K562 (cell line): ENCODE data around the gene ZNF407. TPM values are rescaled to one million over a fixed set of nuclear protein-coding genes. Genes with fewer than 3 reads are reported as not detected.

Experiments
- ATAC-seq: fragments of 200-7000 bp; cut with Tn5 transposase; 3 replicates; pipeline ENCODE4 v1.9.1; 2020; ENCODE audit warnings: moderate library complexity
- BruUV-seq: library from RNA; stranded (reverse); fragments of 400-500 nt; replicated peaks from 2 replicates; lab custom pipeline; 2021; lab: Mats Ljungman, UMichigan
- CTCF ChIA-PET: fragments of 300-600 bp; formaldehyde crosslinking; extraction: SDS; loops from one replicate; lab custom pipeline; 2021; ENCODE audit warnings: low intra/inter-chr PET ratio; lab: Yijun Ruan, JAX
- POLR2A ChIA-PET: fragments of 300-600, 350-650 bp; sonication (Branson Sonifier 250); formaldehyde crosslinking; extraction: SDS; loops from one replicate; lab custom pipeline; 2021; ENCODE audit warnings: antibody characterized with exemption, inconsistent platforms; lab: Yijun Ruan, JAX
- DNase-seq, 4 experiments: peaks; one replicate each; pipeline versions ENCODE4 v3.0.0 to v3.0.0-alpha.2; 2011 to 2018; ENCODE audit warnings: low spot score in 3 of 4, mixed read lengths in 3 of 4; ENCODE audit errors: extremely low read depth in 1 of 4
- FAIRE-seq: peaks from 2 replicates; lab custom pipeline; 2011; peaks lifted over from hg19 to GRCh38; lab: Jason Lieb, UNC
- H2AFZ ChIP-seq: 2 replicates; pipeline ENCODE4 v1.6.0; 2011; ENCODE audit warnings: low read depth, low read length, control low read depth, inconsistent platforms
- H3K27ac ChIP-seq: fragments of 200-600 bp; 3 replicates; pipeline ENCODE4 v1.8.0; 2011; ENCODE audit warnings: low read depth, mild to moderate bottlenecking, control low read depth, inconsistent platforms, low read length, moderate library complexity, mixed read lengths; ENCODE audit errors: extremely low read depth
- H3K27me3 ChIP-seq, 2 experiments: fragments of 300-600 bp in 1 of 2; 2 replicates in 1 of 2; 3 replicates in 1 of 2; pipeline versions ENCODE4 v1.6.0 to v1.8.0; 2011; ENCODE audit warnings: inconsistent platforms in 2 of 2, low read length in 2 of 2, mild to moderate bottlenecking in 1 of 2, mixed read lengths in 1 of 2, moderate library complexity in 1 of 2; ENCODE audit not compliant: control insufficient read depth in 2 of 2, insufficient read depth in 2 of 2
- H3K36me3 ChIP-seq: fragments of 300-600 bp; 3 replicates; pipeline ENCODE4 v1.8.0; 2011; ENCODE audit warnings: mild to moderate bottlenecking, low read length, inconsistent platforms; ENCODE audit not compliant: control insufficient read depth, insufficient read depth
- H3K4me1 ChIP-seq, 2 experiments: fragments of 200-600 bp in 1 of 2; replicated peaks in 1 of 2; 2 replicates in 1 of 2; 3 replicates in 1 of 2; pipeline versions ENCODE4 v1.5.1 to v1.8.0; 2011; ENCODE audit warnings: inconsistent platforms in 2 of 2, low read length in 2 of 2, mild to moderate bottlenecking in 1 of 2, mixed read lengths in 1 of 2, moderate library complexity in 1 of 2; ENCODE audit not compliant: control insufficient read depth in 2 of 2, insufficient read depth in 2 of 2
- H3K4me2 ChIP-seq: 2 replicates; pipeline ENCODE4 v1.6.1; 2011; ENCODE audit warnings: low read length, control low read depth, inconsistent platforms, mixed read lengths; ENCODE audit not compliant: insufficient read depth
- H3K4me3 ChIP-seq: fragments of 200-600 bp; sonication (generic), shearing (Covaris generic); 2 replicates; pipeline ENCODE4 v1.5.1; 2016; ENCODE audit warnings: control low read depth, inconsistent platforms
- H3K79me2 ChIP-seq: fragments of 200-600 bp; 3 replicates; pipeline ENCODE4 v1.8.0; 2011; ENCODE audit warnings: low read length, inconsistent platforms; ENCODE audit not compliant: control insufficient read depth, insufficient read depth
- H3K9ac ChIP-seq, 2 experiments: 2 replicates each; pipeline versions ENCODE4 v1.6.0 to v1.6.1; 2011; ENCODE audit warnings: low read depth in 2 of 2, low read length in 2 of 2, control low read depth in 1 of 2, inconsistent platforms in 1 of 2, mild to moderate bottlenecking in 1 of 2, mixed read lengths in 1 of 2; ENCODE audit not compliant: insufficient read depth in 1 of 2
- H3K9me1 ChIP-seq: one replicate; pipeline ENCODE4 v1.6.0; 2011; ENCODE audit warnings: inconsistent platforms, mild to moderate bottlenecking, low read length, moderate library complexity; ENCODE audit not compliant: control insufficient read depth, insufficient read depth
- H3K9me3 ChIP-seq: replicated peaks from 2 replicates; pipeline ENCODE4 v1.5.1; 2011; ENCODE audit warnings: low read depth, low read length, inconsistent platforms; ENCODE audit not compliant: control insufficient read depth, insufficient read depth
- H4K20me1 ChIP-seq: replicated peaks from 2 replicates; pipeline ENCODE4 v1.6.1; 2011; ENCODE audit warnings: low read length, inconsistent platforms, mixed read lengths; ENCODE audit not compliant: control insufficient read depth, insufficient read depth
- MTF1 ChIP-seq: fragments of 250-450 bp; sonication (Bioruptor Pico); IDR thresholded peaks from 2 replicates; pipeline ENCODE4 v1.9.0; 2021; ENCODE audit warnings: moderate library complexity, mild to moderate bottlenecking, inconsistent platforms, borderline replicate concordance
- NR2C1 ChIP-seq, 2 experiments: fragments of 450-650 bp; IDR thresholded peaks; 2 replicates each; pipeline ENCODE4 v1.6.1; 2017; ENCODE audit warnings: mild to moderate bottlenecking in 2 of 2, antibody characterized with exemption in 1 of 2, inconsistent platforms in 1 of 2, missing compliant biosample characterization in 1 of 2, missing genetic modification characterization in 1 of 2
- SIN3B ChIP-seq: fragments of 450-650 bp; IDR thresholded peaks from 2 replicates; pipeline ENCODE4 v1.6.1; 2017; ENCODE audit warnings: low read depth, mild to moderate bottlenecking, moderate library complexity
- SIX5 ChIP-seq, 2 experiments: IDR thresholded peaks; 2 replicates each; pipeline ENCODE4 v1.6.1; 2011; ENCODE audit warnings: low read length in 2 of 2, borderline replicate concordance in 1 of 2, low read depth in 1 of 2, mild to moderate bottlenecking in 1 of 2, moderate library complexity in 1 of 2; ENCODE audit not compliant: insufficient read depth in 1 of 2
- ZMIZ1 ChIP-seq, 2 experiments: fragments of 150-350 bp in 1 of 2; IDR thresholded peaks; 2 replicates each; pipeline ENCODE4 v1.6.1; 2012 to 2016; ENCODE audit warnings: low read depth in 2 of 2, low read length in 2 of 2, mild to moderate bottlenecking in 1 of 2, moderate library complexity in 1 of 2
- ZNF384 ChIP-seq: IDR thresholded peaks from 2 replicates; pipeline ENCODE4 v1.6.1; 2012; ENCODE audit warnings: low read depth, low read length, improper control_type of control experiment
- ZNF431 ChIP-seq: sonication (generic); formaldehyde crosslinking; IDR thresholded peaks from 2 replicates; pipeline ENCODE4 v1.8.0; 2022; ENCODE audit warnings: mild to moderate bottlenecking, missing genetic modification reagents
- WGBS: fragments of 100-300 bp; shearing (Covaris generic); methylation state at CpG from one replicate; pipeline ENCODE4 v1.1.6; 2016; ENCODE audit warnings: low coverage, mixed read lengths; ENCODE audit not compliant: insufficient coverage; ENCODE audit errors: missing lambda C conversion rate; 5-methylcytosine and 5-hydroxymethylcytosine counted together
- in situ Hi-C: fragments of 300-500 bp; cut with MboI; formaldehyde crosslinking; loops from 4 replicates; pipeline ENCODE4 v1.15.0; 2018; ENCODE audit warnings: inconsistent platforms, mixed read lengths
- intact Hi-C: fragments of 100-400 bp; cut with micrococcal nuclease; formaldehyde crosslinking; loops from 2 replicates; pipeline ENCODE4 v1.14.2; 2022
- polyA plus RNA-seq, 8 experiments: library from polyadenylated mRNA; depleted of rRNA in 4 of 8; stranded (reverse) in 5 of 8; unstranded in 3 of 8; fragments of >200 nt; fragmentation: Nextera tagmentation in 2 of 8; fragmentation: Illumina TruSeq in 1 of 8; extraction: Ambion mirVana in 2 of 8; extraction: Trizol in 1 of 8; gene quantifications; 2 replicates each; pipeline versions ENCODE4 v1.2.1 to v1.2.3, GENCODE V29; 2011 to 2014; ENCODE audit warnings: inconsistent platforms in 1 of 8, missing spikeins in 1 of 8
- total RNA-seq, 7 experiments: library from RNA; depleted of rRNA in 6 of 7; stranded (reverse); fragments of >200 nt in 6 of 7; fragmentation: Illumina TruSeq in 2 of 7; extraction: Trizol in 2 of 7; gene quantifications; 2 replicates each; pipeline versions ENCODE4 v1.2.1 to v1.2.3, GENCODE V29; 2011 to 2021; ENCODE audit warnings: low replicate concordance in 1 of 7

Gene ZNF407
- total and polyA plus RNA-seq, 9 of the 15 experiments (the other 6 are each of a cell fraction or from before 2014, with no cell fraction given): 0.21 to 5.4 (median 2.3) TPM

- Histone ChIP-seq H3K9me3 (no peaks in the 10 kb centered on the region), H3K9ac (no peak overlapping the region), H3K79me2 (no peaks in the 10 kb centered on the region), H3K36me3 (no peaks in the 10 kb centered on the region), H3K4me1 (no peaks in the 10 kb centered on the region), H2AFZ (no peak overlapping the region), H3K9me1 (no peaks in the 10 kb centered on the region), H3K27me3 (no peaks in the 10 kb centered on the region), H3K27ac (no peak overlapping the region), H3K4me2 (no peak overlapping the region), H3K4me3 (no peak overlapping the region)
- 64% methylated on average over 1 of the region's 1 CpG for WGBS
- CTCF ChIA-PET: no interaction called here
- no peak for TF ChIP-seq SIX5 (IDR thresholded peaks at IDR 0.05; ENCODE audit: borderline replicate concordance in 1 of 2, insufficient read depth in 1 of 2, low read depth in 1 of 2, low read length in 2 of 2)
- TF ChIP-seq SIN3B: no peak
- TF ChIP-seq ZNF431 (CRISPR knock-in tag): no peak
- TF ChIP-seq NR2C1 (IDR thresholded peaks at IDR 0.05): no peak
- no peak for TF ChIP-seq NR2C1 (tag; IDR thresholded peaks at IDR 0.05)
- no peak for TF ChIP-seq MTF1 (CRISPR knock-in tag)
- TF ChIP-seq ZNF384: no peak
- no peak for TF ChIP-seq ZMIZ1 (IDR thresholded peaks at IDR 0.05; ENCODE audit: low read depth in 2 of 2, low read length in 2 of 2)
- TF ChIP-seq, all 486 proteins: peak for 0
- intact Hi-C loops (no loop called here), in situ Hi-C loops (no loop called here)
- no peak for DNase-seq
- no peaks in the 10 kb centered on the region for H4K20me1 ChIP-seq
- FAIRE-seq: no peak
- POLR2A ChIA-PET: no interaction called here
- no TSS peak for BruUV-seq
- no peak for ATAC-seq
Observed at GRCh38 chr18:74930616-74931015, 332.9 kb downstream of the ZNF407 start.
